ENCODE data around the gene SRBD1.

Gene SRBD1

DNA sequence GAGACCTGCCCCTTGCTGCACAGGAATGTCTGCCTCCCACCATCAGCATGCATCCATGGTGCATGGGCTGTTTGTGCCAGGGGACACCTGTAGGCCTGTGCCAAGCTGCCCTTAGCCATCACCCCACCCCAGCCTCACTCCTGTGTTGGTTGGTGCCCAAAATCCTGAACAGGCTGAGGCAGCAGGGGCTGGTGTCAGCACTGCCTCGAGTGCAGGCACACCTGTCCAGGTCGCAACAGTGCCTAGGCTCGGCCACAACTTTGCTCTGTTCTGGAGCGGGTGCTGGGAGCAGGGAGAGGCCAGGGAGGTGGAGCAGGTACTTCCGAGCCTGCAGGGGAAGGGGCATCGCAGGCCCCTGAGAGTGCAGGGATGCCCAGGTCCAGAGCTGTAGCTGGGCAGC is 69.1 kb downstream of the SRBD1 start:
- no peak overlapping the region for H3K27ac ChIP-seq
- TF ChIP-seq ZFX (IDR thresholded peaks at IDR 0.05; ENCODE audit: borderline replicate concordance): no peak
- no peak for TF ChIP-seq CTCF (IDR thresholded peaks at IDR 0.05)

- no peak for TF ChIP-seq CTCF (IDR thresholded peaks at IDR 0.05)
- no peak for TF ChIP-seq ZFX (IDR thresholded peaks at IDR 0.05; ENCODE audit: borderline replicate concordance)
- no peak overlapping the region for H3K27ac ChIP-seq
These were observed 69.6 kb downstream of the SRBD1 start for GRCh38 chr2:45541450-45541849.

DNA sequence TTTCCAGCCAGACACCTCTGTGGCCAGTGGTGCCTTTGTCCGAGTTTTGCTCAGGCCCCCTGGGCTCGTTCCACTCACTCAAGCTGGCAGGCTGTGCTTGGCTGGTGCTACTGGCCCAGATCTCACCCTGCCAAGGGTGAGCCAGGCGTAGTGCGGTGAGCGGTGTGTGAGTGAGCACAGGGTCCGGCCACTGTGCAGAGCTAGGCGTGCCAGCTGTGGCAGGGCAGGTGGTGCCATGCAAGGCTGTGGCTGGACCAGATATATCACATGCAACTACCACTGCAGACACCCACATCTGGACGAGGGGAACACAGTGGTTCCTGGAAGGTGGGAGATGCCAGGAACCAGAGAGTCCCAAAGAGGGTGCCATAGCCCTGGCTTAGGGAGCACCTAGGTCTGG is 70.1 kb downstream of the SRBD1 start:
- no peak overlapping the region for H3K27ac ChIP-seq
- no peak for TF ChIP-seq CTCF (IDR thresholded peaks at IDR 0.05)
- no peak for TF ChIP-seq ZFX (IDR thresholded peaks at IDR 0.05; ENCODE audit: borderline replicate concordance)

GRCh38 chr2:45533771-45534170 is 77.3 kb downstream of the SRBD1 start:
- H3K27ac ChIP-seq: no peak overlapping the region
- TF ChIP-seq ZFX (IDR thresholded peaks at IDR 0.05; ENCODE audit: borderline replicate concordance): no peak
- TF ChIP-seq CTCF (IDR thresholded peaks at IDR 0.05): no peak

DNA sequence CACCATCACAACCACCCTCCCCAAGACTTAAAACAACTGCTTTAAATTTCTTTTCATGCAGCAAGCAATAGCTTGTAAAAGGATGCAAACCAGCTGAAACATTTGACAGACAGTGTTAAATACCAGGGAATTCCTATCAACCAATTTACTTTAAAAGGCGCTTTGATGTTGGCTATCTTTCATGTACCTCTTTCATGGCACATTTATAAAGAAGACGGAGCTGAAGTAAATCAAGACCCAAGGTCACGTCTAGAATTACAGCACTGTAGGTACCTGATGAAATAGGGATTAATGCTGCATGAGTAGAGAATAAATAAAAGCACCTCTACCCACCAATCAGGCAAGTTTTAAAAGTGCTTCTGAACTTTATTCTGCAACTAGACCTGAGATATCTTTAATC is 78.9 kb downstream of the SRBD1 start:
- no peak overlapping the region for H3K27ac ChIP-seq
- no peak for TF ChIP-seq CTCF (IDR thresholded peaks at IDR 0.05)
- no peak for TF ChIP-seq ZFX (IDR thresholded peaks at IDR 0.05; ENCODE audit: borderline replicate concordance)

DNA sequence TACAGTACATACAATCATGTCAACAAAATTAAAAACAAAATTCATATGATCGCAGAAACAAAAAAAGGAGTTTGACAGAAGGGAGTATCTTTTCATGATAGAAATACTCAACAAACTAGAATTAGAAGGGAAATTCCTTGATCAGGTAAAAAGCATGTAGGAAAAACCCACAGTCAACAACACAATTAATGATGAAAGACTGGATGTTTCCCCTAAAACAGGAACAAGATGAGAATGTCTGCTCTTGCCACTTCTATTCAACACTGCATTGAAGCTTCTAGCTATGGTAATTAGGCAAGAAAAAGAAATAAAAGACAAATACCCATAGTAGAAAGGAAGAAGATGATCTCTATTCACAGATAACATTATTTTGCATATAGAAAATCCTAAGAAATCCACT is 87.1 kb downstream of the SRBD1 start:
- TF ChIP-seq ZFX (IDR thresholded peaks at IDR 0.05; ENCODE audit: borderline replicate concordance) (no peak), CTCF (IDR thresholded peaks at IDR 0.05) (no peak)
- no peak overlapping the region for H3K27ac ChIP-seq

DNA sequence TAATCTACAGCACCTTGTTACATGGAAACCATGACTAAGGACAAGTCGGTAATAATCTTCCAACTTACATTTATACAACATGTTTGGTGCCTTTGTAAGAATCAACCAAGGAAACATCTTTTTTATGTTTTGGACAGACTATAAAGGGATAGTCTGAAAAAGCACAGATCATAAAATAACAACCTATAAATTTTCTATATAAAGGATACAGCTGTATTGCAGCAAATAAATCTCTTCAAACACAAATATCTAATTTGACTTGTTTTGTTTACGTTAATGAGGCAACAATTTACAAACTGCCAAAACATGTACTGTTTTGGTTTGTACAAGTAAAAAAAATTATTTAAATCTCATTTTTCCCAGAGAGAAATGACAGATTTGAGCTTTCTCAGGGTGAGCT is 92.5 kb downstream of the SRBD1 start:
- TF ChIP-seq ZFX (IDR thresholded peaks at IDR 0.05; ENCODE audit: borderline replicate concordance): no peak
- TF ChIP-seq CTCF (IDR thresholded peaks at IDR 0.05): no peak
- no peak overlapping the region for H3K27ac ChIP-seq

Data from 22Rv1 (cell line).